SK-N-SH treated with all-trans-retinoic acid at 6 μM for 48 hours (cell line): ENCODE data around the gene LANCL1.

Experiments
- OSR1 ChIP-seq: fragments of 250-450 bp; sonication (Bioruptor Pico); IDR thresholded peaks from 2 replicates; pipeline ENCODE4 v1.8.0; 2022; ENCODE audit warnings: moderate library complexity, mild to moderate bottlenecking, inconsistent platforms
- RARB ChIP-seq: fragments of 250-450 bp; sonication (Bioruptor Pico); IDR thresholded peaks from 2 replicates; pipeline ENCODE4 v1.8.0; 2021; ENCODE audit warnings: mild to moderate bottlenecking, moderate library complexity
- ZNF565 ChIP-seq: fragments of 450-650 bp; formaldehyde crosslinking; conservative IDR thresholded peaks from 2 replicates; pipeline ENCODE4 v1.5.0; 2020; ENCODE audit warnings: low read depth, mild to moderate bottlenecking, moderate library complexity
- TF ChIP-seq, protein P1 (sequence below): fragments of 250-450 bp; sonication (Bioruptor Pico); IDR thresholded peaks from 2 replicates; pipeline ENCODE4 v1.5.1; 2020; ENCODE audit warnings: low read depth, mild to moderate bottlenecking, moderate library complexity
- TF ChIP-seq, protein P2 (sequence below): fragments of 250-450 bp; sonication (Bioruptor Pico); IDR thresholded peaks from 2 replicates; pipeline ENCODE4 v1.5.0; 2020; ENCODE audit warnings: mild to moderate bottlenecking, moderate library complexity

DNA sequence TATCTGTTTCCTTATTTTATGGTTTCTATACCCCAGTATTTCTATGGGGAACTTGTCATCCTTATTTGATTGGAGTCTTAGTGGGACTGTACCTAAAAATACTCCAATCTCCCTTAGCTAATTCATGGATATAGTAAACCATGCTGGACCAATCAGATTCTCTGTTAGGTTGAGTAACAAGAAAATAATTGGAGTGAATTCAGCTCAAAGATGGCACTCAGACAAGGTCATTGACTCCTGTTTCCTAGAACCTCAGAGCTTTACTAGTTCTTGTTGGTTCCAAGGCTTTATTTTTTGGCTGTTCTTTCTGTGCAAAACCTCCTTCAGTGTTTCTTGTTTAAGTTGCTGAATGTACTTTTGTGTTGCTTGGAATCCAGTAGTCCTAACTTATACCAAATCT lies 48.0 kb upstream of the LANCL1 start:
- TF ChIP-seq RARB (CRISPR knock-in tag) (no peak), ZNF565 (CRISPR knock-in tag) (no peak), OSR1 (CRISPR knock-in tag) (no peak)
- TF ChIP-seq, protein P1, sequence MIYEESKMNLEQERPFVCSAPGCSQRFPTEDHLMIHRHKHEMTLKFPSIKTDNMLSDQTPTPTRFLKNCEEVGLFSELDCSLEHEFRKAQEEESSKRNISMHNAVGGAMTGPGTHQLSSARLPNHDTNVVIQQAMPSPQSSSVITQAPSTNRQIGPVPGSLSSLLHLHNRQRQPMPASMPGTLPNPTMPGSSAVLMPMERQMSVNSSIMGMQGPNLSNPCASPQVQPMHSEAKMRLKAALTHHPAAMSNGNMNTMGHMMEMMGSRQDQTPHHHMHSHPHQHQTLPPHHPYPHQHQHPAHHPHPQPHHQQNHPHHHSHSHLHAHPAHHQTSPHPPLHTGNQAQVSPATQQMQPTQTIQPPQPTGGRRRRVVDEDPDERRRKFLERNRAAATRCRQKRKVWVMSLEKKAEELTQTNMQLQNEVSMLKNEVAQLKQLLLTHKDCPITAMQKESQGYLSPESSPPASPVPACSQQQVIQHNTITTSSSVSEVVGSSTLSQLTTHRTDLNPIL (CRISPR knock-in tag) = no peak
- TF ChIP-seq, protein P2, sequence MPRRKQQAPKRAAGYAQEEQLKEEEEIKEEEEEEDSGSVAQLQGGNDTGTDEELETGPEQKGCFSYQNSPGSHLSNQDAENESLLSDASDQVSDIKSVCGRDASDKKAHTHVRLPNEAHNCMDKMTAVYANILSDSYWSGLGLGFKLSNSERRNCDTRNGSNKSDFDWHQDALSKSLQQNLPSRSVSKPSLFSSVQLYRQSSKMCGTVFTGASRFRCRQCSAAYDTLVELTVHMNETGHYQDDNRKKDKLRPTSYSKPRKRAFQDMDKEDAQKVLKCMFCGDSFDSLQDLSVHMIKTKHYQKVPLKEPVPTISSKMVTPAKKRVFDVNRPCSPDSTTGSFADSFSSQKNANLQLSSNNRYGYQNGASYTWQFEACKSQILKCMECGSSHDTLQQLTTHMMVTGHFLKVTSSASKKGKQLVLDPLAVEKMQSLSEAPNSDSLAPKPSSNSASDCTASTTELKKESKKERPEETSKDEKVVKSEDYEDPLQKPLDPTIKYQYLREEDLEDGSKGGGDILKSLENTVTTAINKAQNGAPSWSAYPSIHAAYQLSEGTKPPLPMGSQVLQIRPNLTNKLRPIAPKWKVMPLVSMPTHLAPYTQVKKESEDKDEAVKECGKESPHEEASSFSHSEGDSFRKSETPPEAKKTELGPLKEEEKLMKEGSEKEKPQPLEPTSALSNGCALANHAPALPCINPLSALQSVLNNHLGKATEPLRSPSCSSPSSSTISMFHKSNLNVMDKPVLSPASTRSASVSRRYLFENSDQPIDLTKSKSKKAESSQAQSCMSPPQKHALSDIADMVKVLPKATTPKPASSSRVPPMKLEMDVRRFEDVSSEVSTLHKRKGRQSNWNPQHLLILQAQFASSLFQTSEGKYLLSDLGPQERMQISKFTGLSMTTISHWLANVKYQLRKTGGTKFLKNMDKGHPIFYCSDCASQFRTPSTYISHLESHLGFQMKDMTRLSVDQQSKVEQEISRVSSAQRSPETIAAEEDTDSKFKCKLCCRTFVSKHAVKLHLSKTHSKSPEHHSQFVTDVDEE (CRISPR knock-in tag) = no peak
